Activated T-cell treated with anti-CD3 and anti-CD28 coated beads, Interleukin-2, amount 50 U/mL, for 1 hour (primary cell): ENCODE measurements around the gene DLD.
"Not testable (repeated sequence)": the region's sequence is repeated elsewhere in the genome, so short reads cannot be mapped to it uniquely, and the experiment has no call there.

Source experiments
- DNase-seq: peaks from one replicate; pipeline ENCODE4 v3.0.0-alpha.2; 2020

DLD gene, protein sequence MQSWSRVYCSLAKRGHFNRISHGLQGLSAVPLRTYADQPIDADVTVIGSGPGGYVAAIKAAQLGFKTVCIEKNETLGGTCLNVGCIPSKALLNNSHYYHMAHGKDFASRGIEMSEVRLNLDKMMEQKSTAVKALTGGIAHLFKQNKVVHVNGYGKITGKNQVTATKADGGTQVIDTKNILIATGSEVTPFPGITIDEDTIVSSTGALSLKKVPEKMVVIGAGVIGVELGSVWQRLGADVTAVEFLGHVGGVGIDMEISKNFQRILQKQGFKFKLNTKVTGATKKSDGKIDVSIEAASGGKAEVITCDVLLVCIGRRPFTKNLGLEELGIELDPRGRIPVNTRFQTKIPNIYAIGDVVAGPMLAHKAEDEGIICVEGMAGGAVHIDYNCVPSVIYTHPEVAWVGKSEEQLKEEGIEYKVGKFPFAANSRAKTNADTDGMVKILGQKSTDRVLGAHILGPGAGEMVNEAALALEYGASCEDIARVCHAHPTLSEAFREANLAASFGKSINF

DNA sequence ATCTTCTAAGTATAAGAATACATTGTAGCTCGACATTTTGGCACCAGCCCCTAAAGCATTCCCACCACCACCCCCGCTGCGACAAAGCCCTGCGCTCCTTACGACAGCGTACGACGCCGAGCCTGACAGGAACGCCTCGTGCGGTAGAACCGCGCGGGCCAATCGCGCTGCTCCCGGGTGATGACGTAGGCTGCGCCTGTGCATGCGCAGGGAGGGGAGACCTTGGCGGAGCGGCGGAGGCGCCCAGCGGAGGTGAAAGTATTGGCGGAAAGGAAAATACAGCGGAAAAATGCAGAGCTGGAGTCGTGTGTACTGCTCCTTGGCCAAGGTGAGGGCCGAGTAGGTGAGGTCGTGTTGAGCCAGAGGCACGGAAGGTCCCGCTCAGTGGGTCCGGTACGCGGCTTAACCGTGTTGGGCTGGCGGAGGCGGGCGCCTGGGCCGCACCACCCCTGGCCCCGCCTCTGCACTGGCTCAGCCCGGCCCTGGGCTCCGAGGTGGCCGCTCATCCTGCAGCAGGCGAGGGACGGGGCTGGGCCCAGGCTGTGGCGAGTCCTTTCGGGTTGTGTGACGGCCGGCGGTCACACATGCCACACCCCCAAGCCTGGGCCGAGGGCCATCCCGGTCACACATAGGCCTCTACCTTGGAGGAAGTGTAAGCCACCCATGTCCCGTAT lies at the start of gene DLD:
TSS of gene DLD (plus strand) at position 222 of the 674 bp plus-strand sequence. CDS start at position 290, 68 bp downstream.
- DNase-seq, result peak; percentile 94

DNA sequence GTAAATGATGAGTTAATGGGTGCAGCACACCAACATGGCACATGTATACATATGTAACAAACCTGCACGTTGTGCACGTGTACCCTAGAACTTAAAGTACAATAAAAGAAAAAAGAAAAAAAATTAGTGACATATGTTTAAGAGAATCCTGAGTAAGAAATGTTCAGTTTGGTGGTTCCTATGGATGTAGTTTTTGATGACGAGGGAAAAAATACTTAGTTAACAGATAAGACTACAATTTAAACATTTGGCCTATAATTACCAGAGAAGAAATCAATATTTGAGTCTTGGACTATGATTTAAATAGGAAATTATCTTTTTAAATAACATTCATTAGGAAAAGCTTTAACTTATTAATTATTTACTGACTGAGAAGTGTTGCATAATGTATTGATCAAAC lies 48.8 kb upstream of the DLD start:
- DNase-seq, result no peak

GRCh38 chr7:107843184-107843583 lies 47.8 kb upstream of the DLD start:
- DNase-seq, result no peak

- no peak for DNase-seq
Measured at GRCh38 chr7:107846324-107846723, 44.7 kb upstream of the DLD start.

DNA sequence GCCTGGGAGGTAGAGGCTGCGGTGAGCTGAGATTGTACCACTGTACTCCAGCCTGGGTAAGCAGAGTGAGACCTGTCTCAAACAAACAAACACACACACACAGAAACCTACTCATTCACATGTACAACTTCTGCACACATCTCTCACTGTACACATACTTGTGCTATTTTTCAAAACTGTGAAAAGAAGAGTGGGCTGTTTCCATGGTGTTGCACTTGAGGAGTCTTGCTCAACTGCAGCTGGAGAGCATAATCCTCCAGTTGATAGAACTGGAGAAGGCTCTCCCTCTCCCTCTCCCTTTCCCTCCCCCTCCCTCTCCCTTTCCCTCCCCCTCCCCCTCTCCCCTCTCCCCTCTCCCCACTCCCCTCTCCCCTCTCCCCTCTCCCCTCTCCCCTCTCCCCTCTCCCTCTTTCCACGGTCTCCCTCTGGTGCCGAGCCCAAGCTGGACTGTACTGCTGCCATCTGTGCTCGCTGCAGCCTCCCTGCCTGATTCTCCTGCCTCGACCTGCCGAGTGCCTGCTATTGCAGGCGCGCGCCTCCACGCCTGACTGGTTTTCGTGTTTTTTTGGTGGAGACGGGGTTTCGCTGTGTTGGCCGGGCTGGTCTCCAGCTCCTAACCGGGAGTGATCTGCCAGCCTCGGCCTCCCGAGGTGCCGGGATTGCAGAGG lies 43.7 kb upstream of the DLD start:
- no peak for DNase-seq

- DNase-seq, result not testable (repeated sequence)
Measured at GRCh38 chr7:107847836-107848175, 43.2 kb upstream of the DLD start.

GRCh38 chr7:107848211-107848610 lies 42.8 kb upstream of the DLD start:
- DNase-seq, result not testable (repeated sequence)

GRCh38 chr7:107850216-107850615 lies 40.8 kb upstream of the DLD start:
- DNase-seq, result no peak

DNA sequence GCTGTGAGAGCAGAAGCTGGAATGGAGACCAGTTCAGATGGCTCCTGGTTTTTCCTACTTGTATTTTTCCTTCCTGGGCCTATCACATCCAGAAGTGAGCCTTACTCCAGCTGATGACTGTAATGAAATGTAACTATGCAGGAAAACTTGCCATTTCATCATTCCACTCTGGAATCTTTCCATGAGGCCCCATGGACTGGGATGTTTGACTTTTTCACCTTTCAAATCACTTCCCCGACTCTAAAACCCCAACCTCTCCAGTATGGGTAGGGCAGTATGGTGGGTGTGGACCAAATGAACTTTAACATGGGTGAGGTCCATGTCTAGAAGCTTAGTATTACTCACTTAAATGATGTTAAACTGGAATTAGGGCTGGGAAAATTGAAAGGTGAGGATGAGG lies 40.3 kb upstream of the DLD start:
- DNase-seq, result no peak

DNA sequence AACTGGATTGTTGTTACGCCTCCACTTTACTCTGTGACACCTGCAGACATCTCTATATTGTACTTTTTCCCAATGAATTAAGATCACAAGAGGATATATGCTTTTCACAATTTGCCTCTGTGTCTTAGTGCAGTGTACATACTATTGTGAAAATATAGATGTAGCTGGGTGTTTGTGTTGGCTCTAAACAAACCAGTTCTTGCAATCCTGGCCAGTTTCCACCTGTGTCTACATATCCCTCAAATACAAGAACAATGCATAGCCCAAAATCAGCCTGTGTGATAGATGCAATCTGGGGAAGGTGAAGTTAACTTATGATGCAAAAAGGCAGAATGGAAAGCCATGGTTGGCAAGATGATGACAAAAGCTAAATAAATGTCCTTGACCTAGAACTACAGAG lies 36.5 kb upstream of the DLD start:
- DNase-seq, result no peak

- no peak for DNase-seq
Measured at GRCh38 chr7:107854989-107855388, 36.0 kb upstream of the DLD start.

DNA sequence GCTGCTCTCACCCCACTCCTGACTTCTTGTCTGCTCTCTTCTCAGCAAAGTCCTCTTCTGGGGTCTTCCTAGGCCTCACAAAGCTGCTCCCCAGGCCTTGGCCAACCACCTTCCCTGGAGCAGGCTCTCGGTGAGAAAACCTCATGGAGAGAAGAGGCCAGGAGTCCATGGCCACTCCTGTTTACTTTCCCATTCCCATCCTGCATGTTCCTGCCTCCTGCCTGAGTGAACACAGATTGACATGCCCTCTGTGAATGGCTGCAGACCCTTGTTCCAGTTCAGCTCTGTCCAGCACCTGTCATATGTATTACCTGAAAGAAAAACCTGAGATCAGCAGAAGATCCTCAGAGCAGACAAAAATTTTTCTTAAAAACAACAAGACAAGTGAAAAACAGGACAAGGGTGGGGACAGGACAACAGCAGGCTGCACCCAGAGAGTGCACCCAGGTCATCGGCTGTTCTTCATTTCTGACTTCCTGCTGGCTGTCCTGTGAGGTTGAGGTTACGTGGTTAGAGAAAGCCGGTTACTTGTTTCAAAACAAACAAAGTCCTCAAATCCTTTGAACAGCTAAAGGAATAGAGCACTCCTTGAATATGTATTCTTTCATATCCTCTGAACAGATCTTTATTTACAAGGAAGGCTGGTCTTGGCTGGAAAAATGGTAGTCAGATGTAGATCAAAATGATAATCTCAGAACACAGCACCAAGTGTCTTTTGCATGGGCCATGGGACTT lies 34.0 kb upstream of the DLD start:
- no peak for DNase-seq

- DNase-seq, result no peak
Measured at GRCh38 chr7:107857541-107857912, 33.5 kb upstream of the DLD start.

- DNase-seq, result no peak
Measured at GRCh38 chr7:107858280-107858679, 32.7 kb upstream of the DLD start.

- no peak for DNase-seq
Measured at GRCh38 chr7:107860279-107860961, 30.6 kb upstream of the DLD start.

GRCh38 chr7:107860981-107861652 lies 29.9 kb upstream of the DLD start:
- no peak for DNase-seq

GRCh38 chr7:107865956-107866775 lies 24.8 kb upstream of the DLD start:
- DNase-seq, result no peak

- DNase-seq, result no peak
Measured at GRCh38 chr7:107867858-107868466, 23.0 kb upstream of the DLD start.

GRCh38 chr7:107870427-107871000 lies 20.5 kb upstream of the DLD start:
- DNase-seq, result no peak

GRCh38 chr7:107874111-107874510 lies 16.9 kb upstream of the DLD start:
- no peak for DNase-seq
